ENCODE measurements around the gene DCAF4. TPM values are rescaled to one million over a fixed set of nuclear protein-coding genes. Genes with fewer than 3 reads are reported as not detected.

The DCAF4 gene
- polyA plus RNA-seq, 1 donor from 2014 or later, result 16.5 TPM

DNA sequence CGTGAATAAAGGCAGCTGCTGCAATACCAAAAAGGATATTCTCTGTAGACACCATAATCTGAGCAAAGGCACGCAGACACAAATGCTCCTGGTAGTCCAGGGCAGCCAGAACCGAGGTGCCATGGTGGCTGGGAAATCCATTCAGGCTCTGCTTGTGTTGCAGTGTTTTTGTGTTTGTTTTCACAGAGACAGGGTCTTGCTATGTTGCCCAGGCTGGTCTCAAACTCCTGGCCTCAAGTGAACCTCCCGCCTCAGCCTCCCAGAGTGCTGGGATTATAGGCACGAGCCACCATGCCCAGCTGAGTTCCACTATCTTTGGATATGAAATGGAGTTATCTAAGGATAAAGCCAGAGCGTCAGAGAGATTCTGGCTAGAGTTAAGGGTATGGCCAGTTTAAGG is 39.8 kb downstream of the DCAF4 start:
- H3K79me2 ChIP-seq (replicated peaks; ENCODE audit: insufficient read depth, low read length), result no peaks in the 10 kb centered on the region
- no peak overlapping the region for H3K9ac ChIP-seq (ENCODE audit: low read length)
- H4K20me1 ChIP-seq (ENCODE audit: insufficient read depth), result no peaks in the 10 kb centered on the region
- no peaks in the 10 kb centered on the region for H3K27me3 ChIP-seq (ENCODE audit: insufficient read depth, low read depth, low read length)
- H3K27ac ChIP-seq (ENCODE audit: low read length), result no peak overlapping the region
- no peaks in the 10 kb centered on the region for H3K9me3 ChIP-seq (ENCODE audit: low read length)
- no peaks in the 10 kb centered on the region for H3K9me2 ChIP-seq (ENCODE audit: insufficient read depth, low read length)
- H3K36me3 ChIP-seq (ENCODE audit: insufficient read depth, low read length), result no peaks in the 10 kb centered on the region
- H3K4me3 ChIP-seq (ENCODE audit: low read length), result no peak overlapping the region
- H3F3A ChIP-seq (ENCODE audit: insufficient read depth, low read length, poor library complexity, severe bottlenecking), result no peaks in the 10 kb centered on the region
- H3K4me2 ChIP-seq (ENCODE audit: low read length), result no peak overlapping the region
- TF ChIP-seq, protein P1, sequence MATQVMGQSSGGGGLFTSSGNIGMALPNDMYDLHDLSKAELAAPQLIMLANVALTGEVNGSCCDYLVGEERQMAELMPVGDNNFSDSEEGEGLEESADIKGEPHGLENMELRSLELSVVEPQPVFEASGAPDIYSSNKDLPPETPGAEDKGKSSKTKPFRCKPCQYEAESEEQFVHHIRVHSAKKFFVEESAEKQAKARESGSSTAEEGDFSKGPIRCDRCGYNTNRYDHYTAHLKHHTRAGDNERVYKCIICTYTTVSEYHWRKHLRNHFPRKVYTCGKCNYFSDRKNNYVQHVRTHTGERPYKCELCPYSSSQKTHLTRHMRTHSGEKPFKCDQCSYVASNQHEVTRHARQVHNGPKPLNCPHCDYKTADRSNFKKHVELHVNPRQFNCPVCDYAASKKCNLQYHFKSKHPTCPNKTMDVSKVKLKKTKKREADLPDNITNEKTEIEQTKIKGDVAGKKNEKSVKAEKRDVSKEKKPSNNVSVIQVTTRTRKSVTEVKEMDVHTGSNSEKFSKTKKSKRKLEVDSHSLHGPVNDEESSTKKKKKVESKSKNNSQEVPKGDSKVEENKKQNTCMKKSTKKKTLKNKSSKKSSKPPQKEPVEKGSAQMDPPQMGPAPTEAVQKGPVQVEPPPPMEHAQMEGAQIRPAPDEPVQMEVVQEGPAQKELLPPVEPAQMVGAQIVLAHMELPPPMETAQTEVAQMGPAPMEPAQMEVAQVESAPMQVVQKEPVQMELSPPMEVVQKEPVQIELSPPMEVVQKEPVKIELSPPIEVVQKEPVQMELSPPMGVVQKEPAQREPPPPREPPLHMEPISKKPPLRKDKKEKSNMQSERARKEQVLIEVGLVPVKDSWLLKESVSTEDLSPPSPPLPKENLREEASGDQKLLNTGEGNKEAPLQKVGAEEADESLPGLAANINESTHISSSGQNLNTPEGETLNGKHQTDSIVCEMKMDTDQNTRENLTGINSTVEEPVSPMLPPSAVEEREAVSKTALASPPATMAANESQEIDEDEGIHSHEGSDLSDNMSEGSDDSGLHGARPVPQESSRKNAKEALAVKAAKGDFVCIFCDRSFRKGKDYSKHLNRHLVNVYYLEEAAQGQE (IDR thresholded peaks at IDR 0.05; ENCODE audit: borderline replicate concordance), result no peak
- TF ChIP-seq SMC3 (conservative IDR thresholded peaks at IDR 0.05; ENCODE audit: poor library complexity), result no peak
- no peak for TF ChIP-seq POLR2AphosphoS5 (IDR thresholded peaks at IDR 0.05)
- TF ChIP-seq, protein P2, sequence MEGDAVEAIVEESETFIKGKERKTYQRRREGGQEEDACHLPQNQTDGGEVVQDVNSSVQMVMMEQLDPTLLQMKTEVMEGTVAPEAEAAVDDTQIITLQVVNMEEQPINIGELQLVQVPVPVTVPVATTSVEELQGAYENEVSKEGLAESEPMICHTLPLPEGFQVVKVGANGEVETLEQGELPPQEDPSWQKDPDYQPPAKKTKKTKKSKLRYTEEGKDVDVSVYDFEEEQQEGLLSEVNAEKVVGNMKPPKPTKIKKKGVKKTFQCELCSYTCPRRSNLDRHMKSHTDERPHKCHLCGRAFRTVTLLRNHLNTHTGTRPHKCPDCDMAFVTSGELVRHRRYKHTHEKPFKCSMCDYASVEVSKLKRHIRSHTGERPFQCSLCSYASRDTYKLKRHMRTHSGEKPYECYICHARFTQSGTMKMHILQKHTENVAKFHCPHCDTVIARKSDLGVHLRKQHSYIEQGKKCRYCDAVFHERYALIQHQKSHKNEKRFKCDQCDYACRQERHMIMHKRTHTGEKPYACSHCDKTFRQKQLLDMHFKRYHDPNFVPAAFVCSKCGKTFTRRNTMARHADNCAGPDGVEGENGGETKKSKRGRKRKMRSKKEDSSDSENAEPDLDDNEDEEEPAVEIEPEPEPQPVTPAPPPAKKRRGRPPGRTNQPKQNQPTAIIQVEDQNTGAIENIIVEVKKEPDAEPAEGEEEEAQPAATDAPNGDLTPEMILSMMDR (IDR thresholded peaks at IDR 0.05; ENCODE audit: poor library complexity, severe bottlenecking), result no peak
- no peak for TF ChIP-seq EZH2 (IDR thresholded peaks at IDR 0.05; ENCODE audit: borderline replicate concordance, insufficient read depth, low read length, poor library complexity, severe bottlenecking)
- no peak for TF ChIP-seq MXI1 (conservative IDR thresholded peaks at IDR 0.05; ENCODE audit: poor library complexity, severe bottlenecking)
- no peak for TF ChIP-seq TAF1 (IDR thresholded peaks at IDR 0.05; ENCODE audit: low read depth)
- TF ChIP-seq EP300 (conservative IDR thresholded peaks at IDR 0.05; ENCODE audit: poor library complexity, severe bottlenecking), result no peak
- no peak for TF ChIP-seq RAD21 (conservative IDR thresholded peaks at IDR 0.05)
- H2AFZ ChIP-seq (ENCODE audit: low read depth, low read length), result no peak overlapping the region

DNA sequence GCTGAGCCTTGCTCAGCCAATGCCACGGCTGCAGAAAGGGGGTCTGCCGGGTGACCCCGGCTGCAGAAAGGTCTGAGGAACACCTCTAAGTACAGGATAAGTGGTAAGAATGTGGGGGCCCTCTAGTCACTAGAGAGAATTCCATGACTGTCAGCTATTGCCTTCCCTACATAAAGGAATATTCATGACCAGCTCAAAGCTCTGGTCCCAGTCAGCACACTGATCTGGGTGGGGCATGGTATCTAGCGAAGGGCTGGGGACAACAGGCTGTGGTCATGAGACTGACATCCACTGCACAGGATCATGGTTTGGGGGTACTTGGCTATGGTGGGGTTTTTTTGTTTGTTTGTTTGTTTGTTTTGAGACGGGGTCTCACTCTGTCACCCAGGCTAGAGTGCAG is 42.1 kb downstream of the DCAF4 start:
- Histone ChIP-seq H3F3A (ENCODE audit: insufficient read depth, low read length, poor library complexity, severe bottlenecking) (no peaks in the 10 kb centered on the region), H3K27ac (ENCODE audit: low read length) (no peak overlapping the region), H3K4me3 (ENCODE audit: low read length) (no peak overlapping the region), H3K4me2 (ENCODE audit: low read length) (no peak overlapping the region), H3K9me2 (ENCODE audit: insufficient read depth, low read length) (no peaks in the 10 kb centered on the region), H3K27me3 (ENCODE audit: insufficient read depth, low read depth, low read length) (no peaks in the 10 kb centered on the region), H3K9ac (ENCODE audit: low read length) (no peak overlapping the region), H2AFZ (ENCODE audit: low read depth, low read length) (no peak overlapping the region), H3K36me3 (ENCODE audit: insufficient read depth, low read length) (no peaks in the 10 kb centered on the region), H3K79me2 (replicated peaks; ENCODE audit: insufficient read depth, low read length) (no peaks in the 10 kb centered on the region), H4K20me1 (ENCODE audit: insufficient read depth) (no peaks in the 10 kb centered on the region), H3K9me3 (ENCODE audit: low read length) (no peaks in the 10 kb centered on the region)
- TF ChIP-seq POLR2AphosphoS5 (IDR thresholded peaks at IDR 0.05), result no peak
- no peak for TF ChIP-seq TAF1 (IDR thresholded peaks at IDR 0.05; ENCODE audit: low read depth)
- TF ChIP-seq, protein P2 (IDR thresholded peaks at IDR 0.05; ENCODE audit: poor library complexity, severe bottlenecking), result no peak
- TF ChIP-seq SMC3 (conservative IDR thresholded peaks at IDR 0.05; ENCODE audit: poor library complexity), result no peak
- TF ChIP-seq EP300 (conservative IDR thresholded peaks at IDR 0.05; ENCODE audit: poor library complexity, severe bottlenecking), result no peak
- TF ChIP-seq RAD21 (conservative IDR thresholded peaks at IDR 0.05), result no peak

Measured in neural cell (in vitro differentiated cells).